Activated naive CD8-positive, alpha-beta T cell treated with anti-CD3 and anti-CD28 coated beads, Interleukin-2, amount 50 U/mL, for 24 hours (primary cell): ENCODE measurements around the gene ATM.

Experiments used
- ATAC-seq: fragments of 150-1000 bp; cut with Tn5 transposase; one replicate; pipeline ENCODE4 v1.10.0; 2021
- DNase-seq: peaks from one replicate; pipeline ENCODE4 v3.0.0; 2021
- H3K27ac Mint-ChIP-seq: one replicate; pipeline ENCODE4 v1.8.0; 2021; ENCODE audit warnings: mild to moderate bottlenecking, mixed read lengths
- H3K27me3 Mint-ChIP-seq: one replicate; pipeline ENCODE4 v1.8.0; 2021; ENCODE audit warnings: mixed read lengths
- H3K36me3 Mint-ChIP-seq: one replicate; pipeline ENCODE4 v1.8.0; 2021; ENCODE audit warnings: low read depth, mixed read lengths
- H3K4me1 Mint-ChIP-seq: one replicate; pipeline ENCODE4 v1.8.0; 2021; ENCODE audit warnings: mixed read lengths
- H3K4me3 Mint-ChIP-seq: one replicate; pipeline ENCODE4 v1.8.0; 2021; ENCODE audit warnings: mild to moderate bottlenecking, moderate library complexity, mixed read lengths
- H3K9me3 Mint-ChIP-seq: one replicate; pipeline ENCODE4 v1.8.0; 2021; ENCODE audit warnings: mixed read lengths

ATM gene

GRCh38 chr11:108213784-108214183 is 9.1 kb upstream of the ATM start:
- Mint-ChIP-seq H3K4me1 (peaks cover 68% of the 10 kb centered on the region), H3K9me3 (no peaks in the 10 kb centered on the region), H3K27ac (peak overlapping the region; percentile 52), H3K27me3 (no peaks in the 10 kb centered on the region), H3K36me3 (peaks cover 71% of the 10 kb centered on the region), H3K4me3 (no peak overlapping the region)
- DNase-seq = no peak
- no peak for ATAC-seq

GRCh38 chr11:108216988-108217387 is 5.9 kb upstream of the ATM start:
- ATAC-seq (no peak), DNase-seq (no peak)
- H3K9me3 Mint-ChIP-seq = no peaks in the 10 kb centered on the region
- H3K4me1 Mint-ChIP-seq = peaks cover 75% of the 10 kb centered on the region
- H3K36me3 Mint-ChIP-seq = peaks cover 56% of the 10 kb centered on the region
- peak overlapping the region; percentile 41 for H3K27ac Mint-ChIP-seq
- H3K4me3 Mint-ChIP-seq = peak overlapping the region; percentile 22
- H3K27me3 Mint-ChIP-seq = no peaks in the 10 kb centered on the region

DNA sequence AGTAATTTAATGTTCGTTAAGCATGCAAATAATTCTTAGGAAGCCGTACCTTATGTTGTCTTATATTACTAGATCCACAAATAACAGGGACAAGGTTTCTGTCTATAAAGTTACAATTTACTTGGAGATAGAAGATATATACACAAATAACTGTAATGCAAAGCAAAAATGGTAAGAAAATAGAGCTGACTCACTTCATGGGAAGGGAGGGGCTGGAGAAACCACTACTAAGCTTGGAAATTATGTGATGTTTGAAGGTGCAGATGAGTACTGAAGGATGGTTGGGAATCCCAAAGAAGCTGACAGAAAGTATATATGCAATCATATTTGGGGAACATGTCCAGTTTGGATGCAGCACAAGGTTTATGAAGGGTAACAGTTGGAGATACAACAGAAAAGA is 4.4 kb upstream of the ATM start:
- peaks cover 70% of the 10 kb centered on the region for H3K4me1 Mint-ChIP-seq
- H3K27me3 Mint-ChIP-seq = no peaks in the 10 kb centered on the region
- DNase-seq = no peak
- H3K9me3 Mint-ChIP-seq = no peaks in the 10 kb centered on the region
- peak overlapping the region; percentile 75 for H3K27ac Mint-ChIP-seq
- no peak overlapping the region for H3K4me3 Mint-ChIP-seq
- peaks cover 48% of the 10 kb centered on the region for H3K36me3 Mint-ChIP-seq
- ATAC-seq = no peak

- Mint-ChIP-seq H3K4me3 (no peak overlapping the region), H3K27me3 (no peaks in the 10 kb centered on the region), H3K27ac (peak overlapping the region; percentile 75), H3K4me1 (peaks cover 65% of the 10 kb centered on the region), H3K36me3 (peaks cover 42% of the 10 kb centered on the region), H3K9me3 (no peaks in the 10 kb centered on the region)
- ATAC-seq (no peak), DNase-seq (no peak)
These were observed 3.7 kb upstream of the ATM start for GRCh38 chr11:108218912-108219783.

DNA sequence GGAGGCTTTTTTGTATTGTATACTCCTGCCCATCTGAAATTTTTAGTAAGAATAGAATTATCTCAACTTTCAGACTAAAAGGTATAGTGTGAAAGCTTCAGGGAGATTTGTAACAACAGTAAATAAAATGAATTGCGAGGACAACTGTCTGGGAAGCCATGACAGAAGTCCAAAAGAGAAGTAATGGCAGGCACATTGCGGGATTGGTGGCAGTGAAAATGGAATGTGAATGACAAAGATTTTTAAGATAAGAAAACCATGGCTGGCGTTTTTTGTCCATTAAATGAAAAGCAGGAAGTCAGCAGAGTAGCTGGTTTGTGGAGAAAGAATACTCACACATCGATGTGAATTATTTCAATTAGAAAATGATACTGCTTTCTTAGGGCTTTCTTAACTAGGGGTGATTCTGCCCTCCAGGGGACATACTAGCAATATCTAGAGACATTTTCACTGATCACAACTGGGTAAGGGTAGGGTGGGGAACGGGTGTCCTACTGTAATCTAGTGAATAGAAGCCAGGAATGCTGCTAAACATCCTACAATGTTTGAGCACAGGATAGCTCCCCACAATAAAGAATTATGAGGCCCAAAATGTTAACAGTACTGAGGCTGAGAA is 2.0 kb upstream of the ATM start:
- no peaks in the 10 kb centered on the region for H3K9me3 Mint-ChIP-seq
- no peak for DNase-seq
- H3K27ac Mint-ChIP-seq = no peak overlapping the region
- peaks cover 30% of the 10 kb centered on the region for H3K36me3 Mint-ChIP-seq
- peaks cover 63% of the 10 kb centered on the region for H3K4me1 Mint-ChIP-seq
- H3K27me3 Mint-ChIP-seq = no peaks in the 10 kb centered on the region
- H3K4me3 Mint-ChIP-seq = no peak overlapping the region
- no peak for ATAC-seq

GRCh38 chr11:108221371-108221770 is 1.5 kb upstream of the ATM start:
- no peaks in the 10 kb centered on the region for H3K27me3 Mint-ChIP-seq
- ATAC-seq (no peak), DNase-seq (no peak)
- no peak overlapping the region for H3K27ac Mint-ChIP-seq
- peaks cover 27% of the 10 kb centered on the region for H3K36me3 Mint-ChIP-seq
- H3K4me1 Mint-ChIP-seq = peaks cover 62% of the 10 kb centered on the region
- no peaks in the 10 kb centered on the region for H3K9me3 Mint-ChIP-seq
- no peak overlapping the region for H3K4me3 Mint-ChIP-seq

GRCh38 chr11:108221911-108222573 is 825 bp upstream of the ATM start:
- H3K36me3 Mint-ChIP-seq = peaks cover 23% of the 10 kb centered on the region
- ATAC-seq (no peak), DNase-seq (peak; percentile 48)
- no peaks in the 10 kb centered on the region for H3K27me3 Mint-ChIP-seq
- no peaks in the 10 kb centered on the region for H3K9me3 Mint-ChIP-seq
- peaks cover 63% of the 10 kb centered on the region for H3K4me1 Mint-ChIP-seq
- H3K27ac Mint-ChIP-seq = no peak overlapping the region
- no peak overlapping the region for H3K4me3 Mint-ChIP-seq

DNA sequence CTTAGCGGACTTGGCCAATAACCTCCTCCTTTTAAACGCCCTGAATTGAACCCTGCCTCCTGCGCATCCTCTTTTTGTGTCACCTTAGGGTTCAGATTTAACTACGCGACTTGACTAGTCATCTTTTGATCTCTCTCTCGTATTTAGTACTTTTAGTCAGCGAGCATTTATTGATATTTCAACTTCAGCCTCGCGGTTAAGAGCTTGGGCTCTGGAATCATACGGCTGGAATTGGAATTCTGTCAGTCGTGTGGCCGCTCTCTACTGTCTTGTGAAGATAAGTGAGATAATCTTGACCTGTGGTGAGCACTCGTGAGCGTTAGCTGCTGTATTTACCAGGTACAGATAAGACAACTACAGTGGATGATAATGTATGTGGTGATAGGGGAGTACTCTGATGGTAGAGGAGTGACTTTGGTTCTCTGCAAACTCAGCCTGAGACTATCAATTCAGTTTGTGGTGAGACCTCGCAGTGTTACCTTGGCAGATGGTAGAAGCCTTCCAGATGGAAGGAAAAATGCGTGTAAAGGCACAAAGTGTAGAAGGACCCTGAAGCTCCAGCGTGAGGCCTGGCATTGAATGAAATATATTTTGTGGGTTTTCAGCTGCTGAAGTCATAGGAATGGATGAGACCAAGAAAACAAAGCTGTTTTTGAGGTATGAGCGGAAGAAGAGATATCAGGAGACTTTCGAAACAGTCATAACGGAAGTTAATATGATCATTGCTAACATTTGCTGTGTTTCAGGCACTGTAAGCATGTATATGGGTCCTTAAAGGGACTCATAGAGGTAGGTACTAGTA is 682 bp downstream of the ATM start:
- Mint-ChIP-seq H3K9me3 (no peaks in the 10 kb centered on the region), H3K4me3 (no peak overlapping the region), H3K27me3 (no peaks in the 10 kb centered on the region), H3K36me3 (peaks cover 19% of the 10 kb centered on the region), H3K27ac (no peak overlapping the region), H3K4me1 (peaks cover 58% of the 10 kb centered on the region)
- DNase-seq = no peak
- peak; percentile 41 for ATAC-seq

- H3K4me3 Mint-ChIP-seq = no peak overlapping the region
- H3K36me3 Mint-ChIP-seq = peaks cover 19% of the 10 kb centered on the region
- H3K9me3 Mint-ChIP-seq = no peaks in the 10 kb centered on the region
- no peak overlapping the region for H3K27ac Mint-ChIP-seq
- peaks cover 56% of the 10 kb centered on the region for H3K4me1 Mint-ChIP-seq
- ATAC-seq (no peak), DNase-seq (no peak)
- no peaks in the 10 kb centered on the region for H3K27me3 Mint-ChIP-seq
These were observed 1.5 kb downstream of the ATM start for GRCh38 chr11:108224366-108224765.

DNA sequence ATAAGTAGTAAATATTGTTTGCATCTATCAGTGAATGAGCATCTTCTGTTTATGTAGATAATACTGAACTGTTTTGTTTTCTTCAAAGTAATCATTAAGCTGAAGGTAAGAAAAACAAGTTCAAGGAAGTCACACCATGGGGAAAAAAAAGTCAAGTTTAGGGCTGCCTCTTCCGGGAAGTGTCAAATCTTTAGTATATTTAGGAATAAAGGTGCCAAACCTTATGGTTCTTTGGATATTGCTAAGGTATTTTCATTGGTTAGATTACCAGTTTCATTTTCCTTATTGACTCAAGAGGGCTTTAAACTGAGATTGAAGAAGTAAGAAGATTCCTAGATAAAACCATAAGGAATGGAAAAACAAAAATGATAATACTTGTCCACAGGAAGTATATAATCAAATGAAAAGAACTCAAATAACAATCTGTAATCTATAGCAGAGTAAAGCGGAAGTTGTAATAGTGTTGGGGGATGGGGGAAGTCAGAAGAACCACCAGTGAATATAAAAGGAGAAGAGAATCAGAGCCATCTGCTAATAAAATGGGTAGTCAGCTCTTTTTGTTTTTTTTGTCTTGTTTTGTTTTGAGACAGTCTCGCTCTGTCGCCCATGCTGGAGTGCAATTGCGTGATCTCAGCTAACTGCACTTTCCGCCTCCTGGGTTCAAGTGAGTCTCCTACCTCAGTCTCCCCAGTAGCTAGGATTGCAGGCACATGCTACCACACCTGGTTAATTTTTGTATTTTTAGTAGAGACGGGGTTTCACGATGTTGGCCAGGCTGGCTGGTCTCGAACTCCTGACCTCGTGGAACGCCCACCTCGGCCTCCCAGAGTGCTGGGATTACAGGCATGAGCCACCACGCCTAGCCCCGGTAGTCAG is 2.3 kb downstream of the ATM start:
- peak; percentile 54 for DNase-seq
- no peak overlapping the region for H3K27ac Mint-ChIP-seq
- no peaks in the 10 kb centered on the region for H3K9me3 Mint-ChIP-seq
- ATAC-seq = no peak
- H3K27me3 Mint-ChIP-seq = no peaks in the 10 kb centered on the region
- peaks cover 22% of the 10 kb centered on the region for H3K36me3 Mint-ChIP-seq
- peaks cover 56% of the 10 kb centered on the region for H3K4me1 Mint-ChIP-seq
- H3K4me3 Mint-ChIP-seq = no peak overlapping the region

DNA sequence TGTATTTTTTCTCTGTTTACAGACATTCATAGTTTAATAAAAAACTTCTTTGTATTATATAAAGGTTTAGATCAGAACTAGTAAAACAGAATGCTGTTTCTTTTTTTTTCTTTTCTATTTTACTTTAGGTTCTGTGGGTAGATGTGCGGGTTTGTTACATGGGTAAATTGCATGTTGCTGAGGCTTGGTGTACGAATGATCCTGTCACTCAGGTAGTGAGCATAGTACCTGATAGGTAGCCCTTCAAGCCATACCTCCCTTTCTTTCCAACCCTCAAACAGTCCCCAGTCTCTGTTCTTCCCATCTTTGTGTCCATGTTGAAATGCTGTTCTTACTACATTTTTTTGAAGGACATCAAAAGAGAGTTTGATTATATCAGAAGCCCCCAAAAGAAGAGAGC is 3.2 kb downstream of the ATM start:
- H3K27ac Mint-ChIP-seq = no peak overlapping the region
- H3K4me3 Mint-ChIP-seq = no peak overlapping the region
- H3K36me3 Mint-ChIP-seq = peaks cover 23% of the 10 kb centered on the region
- DNase-seq = no peak
- H3K4me1 Mint-ChIP-seq = peaks cover 55% of the 10 kb centered on the region
- no peaks in the 10 kb centered on the region for H3K27me3 Mint-ChIP-seq
- no peak for ATAC-seq
- no peaks in the 10 kb centered on the region for H3K9me3 Mint-ChIP-seq

DNA sequence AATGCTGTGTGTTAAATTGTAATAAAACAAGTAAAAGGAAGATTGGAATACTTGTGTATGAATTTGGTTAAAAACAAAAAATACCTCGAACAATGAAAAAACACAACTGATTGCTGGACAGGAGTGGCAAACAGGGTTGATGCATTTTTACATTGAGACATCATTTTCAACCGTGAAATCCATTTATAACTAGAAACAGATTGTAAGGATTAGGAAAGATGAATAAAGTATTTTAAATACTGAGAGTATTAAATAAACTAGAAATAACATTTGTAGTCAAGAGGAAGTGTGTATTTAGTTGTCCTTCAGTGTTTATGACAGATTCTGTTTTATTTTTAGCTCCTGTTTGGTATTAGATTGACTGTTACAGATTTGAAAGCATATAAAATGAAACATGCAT is 5.4 kb downstream of the ATM start:
- Mint-ChIP-seq H3K4me3 (no peak overlapping the region), H3K9me3 (no peaks in the 10 kb centered on the region), H3K36me3 (peaks cover 36% of the 10 kb centered on the region), H3K27me3 (no peaks in the 10 kb centered on the region), H3K27ac (no peak overlapping the region), H3K4me1 (peaks cover 75% of the 10 kb centered on the region)
- DNase-seq = no peak
- no peak for ATAC-seq

- Mint-ChIP-seq H3K9me3 (no peaks in the 10 kb centered on the region), H3K36me3 (peaks cover 62% of the 10 kb centered on the region), H3K27me3 (no peaks in the 10 kb centered on the region), H3K4me1 (peaks cover 88% of the 10 kb centered on the region), H3K27ac (no peak overlapping the region), H3K4me3 (no peak overlapping the region)
- no peak for DNase-seq
- ATAC-seq = no peak
These were observed 10.5 kb downstream of the ATM start for GRCh38 chr11:108233277-108233945.
